WERI-Rb-1 (cell line): ENCODE data around the gene OAS3.

Source experiments
- DNase-seq: peaks from one replicate; pipeline ENCODE4 v3.0.0-alpha.2; 2020
- H3K27ac ChIP-seq: fragments of 250-450 bp; sonication (Bioruptor Pico); 2 replicates; pipeline ENCODE4 v1.5.1; 2020; ENCODE audit warnings: mild to moderate bottlenecking, moderate library complexity
- H3K27me3 ChIP-seq: fragments of 250-450 bp; sonication (Bioruptor Pico); 2 replicates; pipeline ENCODE4 v1.5.1; 2021; ENCODE audit warnings: mild to moderate bottlenecking, low read depth, moderate library complexity; ENCODE audit not compliant: insufficient read depth, severe bottlenecking
- H3K36me3 ChIP-seq: fragments of 250-450 bp; sonication (Bioruptor Pico); 2 replicates; pipeline ENCODE4 v1.5.1; 2020; ENCODE audit warnings: mild to moderate bottlenecking, moderate library complexity
- H3K4me3 ChIP-seq: 2 replicates; pipeline ENCODE4 v1.5.1; 2011; ENCODE audit warnings: low read depth, mild to moderate bottlenecking, control low read depth, low read length
- H3K9me3 ChIP-seq: fragments of 250-450 bp; sonication (Bioruptor Pico); 2 replicates; pipeline ENCODE4 v1.5.1; 2021; ENCODE audit warnings: mild to moderate bottlenecking, moderate library complexity; ENCODE audit not compliant: severe bottlenecking
- TF ChIP-seq, protein P1 (sequence below): IDR thresholded peaks from 2 replicates; pipeline ENCODE4 v1.5.1; 2011; ENCODE audit warnings: low read depth, mild to moderate bottlenecking, control low read depth, inconsistent platforms, low read length

The OAS3 gene

DNA sequence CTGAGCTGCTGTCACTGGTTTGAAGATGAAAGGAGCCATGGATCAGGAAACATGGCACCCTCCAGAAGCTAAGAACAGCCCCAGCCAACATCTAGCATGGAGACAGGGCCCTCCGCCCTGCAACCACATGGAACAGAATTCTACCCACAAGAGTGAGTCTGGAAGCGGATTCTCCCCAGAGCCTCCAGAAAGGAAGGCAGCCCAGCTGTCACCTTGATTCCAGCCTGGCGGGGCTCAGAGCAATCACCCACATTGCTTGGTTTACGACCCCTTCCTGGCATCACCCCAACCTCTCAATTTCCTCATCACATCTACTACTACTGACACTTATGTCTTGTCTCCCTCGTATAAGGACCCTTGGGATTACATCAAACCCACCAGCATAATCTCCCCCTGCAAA is 78.5 kb downstream of the OAS3 start:
- Histone ChIP-seq H3K9me3 (no peaks in the 10 kb centered on the region), H3K4me3 (no peak overlapping the region), H3K27ac (no peak overlapping the region), H3K36me3 (no peaks in the 10 kb centered on the region), H3K27me3 (peaks cover 22% of the 10 kb centered on the region)
- DNase-seq: no peak
- TF ChIP-seq, protein P1, sequence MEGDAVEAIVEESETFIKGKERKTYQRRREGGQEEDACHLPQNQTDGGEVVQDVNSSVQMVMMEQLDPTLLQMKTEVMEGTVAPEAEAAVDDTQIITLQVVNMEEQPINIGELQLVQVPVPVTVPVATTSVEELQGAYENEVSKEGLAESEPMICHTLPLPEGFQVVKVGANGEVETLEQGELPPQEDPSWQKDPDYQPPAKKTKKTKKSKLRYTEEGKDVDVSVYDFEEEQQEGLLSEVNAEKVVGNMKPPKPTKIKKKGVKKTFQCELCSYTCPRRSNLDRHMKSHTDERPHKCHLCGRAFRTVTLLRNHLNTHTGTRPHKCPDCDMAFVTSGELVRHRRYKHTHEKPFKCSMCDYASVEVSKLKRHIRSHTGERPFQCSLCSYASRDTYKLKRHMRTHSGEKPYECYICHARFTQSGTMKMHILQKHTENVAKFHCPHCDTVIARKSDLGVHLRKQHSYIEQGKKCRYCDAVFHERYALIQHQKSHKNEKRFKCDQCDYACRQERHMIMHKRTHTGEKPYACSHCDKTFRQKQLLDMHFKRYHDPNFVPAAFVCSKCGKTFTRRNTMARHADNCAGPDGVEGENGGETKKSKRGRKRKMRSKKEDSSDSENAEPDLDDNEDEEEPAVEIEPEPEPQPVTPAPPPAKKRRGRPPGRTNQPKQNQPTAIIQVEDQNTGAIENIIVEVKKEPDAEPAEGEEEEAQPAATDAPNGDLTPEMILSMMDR: no peak

DNA sequence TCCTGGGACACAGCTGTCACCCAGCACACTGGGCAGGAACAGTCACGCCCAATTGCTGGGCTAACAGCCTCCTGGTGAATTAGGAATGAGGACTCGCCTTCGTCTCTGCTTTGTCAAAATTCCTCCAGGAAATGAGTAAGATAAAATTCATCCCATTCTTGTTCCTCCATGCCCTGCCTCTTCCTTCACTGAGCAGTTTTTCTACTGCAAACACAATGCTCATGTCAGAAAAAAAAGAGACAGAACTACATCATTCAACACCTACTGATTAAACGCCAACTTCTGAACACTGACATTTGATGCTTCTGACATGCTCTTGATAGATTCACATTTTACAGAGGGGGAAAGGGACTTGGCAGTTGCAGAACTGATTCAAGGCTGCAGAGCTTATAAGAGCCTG is 80.8 kb downstream of the OAS3 start:
- H3K4me3 ChIP-seq: no peak overlapping the region
- no peak for DNase-seq
- no peaks in the 10 kb centered on the region for H3K9me3 ChIP-seq
- no peak overlapping the region for H3K27ac ChIP-seq
- peaks cover 17% of the 10 kb centered on the region for H3K27me3 ChIP-seq
- no peaks in the 10 kb centered on the region for H3K36me3 ChIP-seq
- TF ChIP-seq, protein P1: no peak

DNA sequence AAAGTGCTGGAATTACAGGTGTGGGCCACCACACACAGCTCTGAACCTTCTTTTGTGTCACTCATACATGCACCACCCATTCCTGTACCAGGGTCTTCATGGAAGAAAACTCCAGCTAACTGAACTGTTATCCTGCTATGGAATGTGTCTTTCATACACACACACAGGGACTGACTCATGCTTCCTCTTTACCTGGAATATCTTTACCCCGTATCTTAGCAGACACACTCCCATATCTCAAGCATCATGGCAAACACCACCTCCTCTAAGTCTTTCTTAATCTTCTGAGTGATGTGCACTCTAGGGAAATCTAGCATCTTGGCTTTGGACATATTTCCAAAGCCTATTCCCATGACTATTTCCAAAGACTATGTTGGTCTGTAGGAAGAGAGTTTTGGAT is 83.2 kb downstream of the OAS3 start:
- H3K36me3 ChIP-seq: no peaks in the 10 kb centered on the region
- H3K27me3 ChIP-seq: peaks cover 13% of the 10 kb centered on the region
- no peak for DNase-seq
- no peak overlapping the region for H3K27ac ChIP-seq
- no peaks in the 10 kb centered on the region for H3K9me3 ChIP-seq
- TF ChIP-seq, protein P1: no peak
- H3K4me3 ChIP-seq: no peak overlapping the region
